HG02973 (cell line): Measurements from ENCODE around the gene KNTC1.
"Not testable (repeated sequence)": the region's sequence is repeated elsewhere in the genome, so short reads cannot be mapped to it uniquely, and the experiment has no call there.

Source experiments
- ATAC-seq: cut with Tn5 transposase; IDR thresholded peaks from one replicate; pipeline ENCODE4 v1.9.1; 2021; ENCODE audit warnings: moderate library complexity; ENCODE audit not compliant: unreplicated experiment

KNTC1 gene

DNA sequence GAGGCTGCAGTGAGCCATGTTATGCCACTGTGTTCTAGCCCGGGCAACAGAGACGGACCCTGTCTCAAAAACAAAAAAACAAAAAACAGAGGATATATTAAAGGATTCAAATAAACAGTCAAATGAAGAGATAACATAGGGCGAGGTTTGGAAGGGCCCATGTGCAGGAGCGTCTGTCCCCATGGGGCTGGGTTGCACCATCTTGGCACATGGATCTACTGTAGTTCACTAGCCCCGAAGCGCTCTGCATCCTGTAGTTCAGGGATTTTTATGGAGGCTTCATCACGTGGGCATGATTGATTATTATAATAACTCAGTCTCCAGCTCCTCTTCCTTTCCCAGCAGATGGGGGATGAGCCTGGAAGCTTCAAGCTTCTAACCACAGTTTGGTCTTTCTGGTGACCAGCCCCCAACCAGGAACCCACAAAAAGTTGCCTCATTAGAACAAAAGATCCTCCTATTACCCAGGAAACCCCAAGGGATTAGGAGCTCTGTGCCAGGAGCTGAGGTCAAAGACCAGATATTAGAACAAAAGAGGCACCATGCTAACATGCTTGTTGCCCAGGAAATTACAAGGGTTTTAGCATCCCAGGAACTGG lies 116.3 kb downstream of the KNTC1 start:
- ATAC-seq = no peak

- ATAC-seq = peak; percentile 78
Measured at GRCh38 chr12:122646517-122647217, 119.6 kb downstream of the KNTC1 start.

DNA sequence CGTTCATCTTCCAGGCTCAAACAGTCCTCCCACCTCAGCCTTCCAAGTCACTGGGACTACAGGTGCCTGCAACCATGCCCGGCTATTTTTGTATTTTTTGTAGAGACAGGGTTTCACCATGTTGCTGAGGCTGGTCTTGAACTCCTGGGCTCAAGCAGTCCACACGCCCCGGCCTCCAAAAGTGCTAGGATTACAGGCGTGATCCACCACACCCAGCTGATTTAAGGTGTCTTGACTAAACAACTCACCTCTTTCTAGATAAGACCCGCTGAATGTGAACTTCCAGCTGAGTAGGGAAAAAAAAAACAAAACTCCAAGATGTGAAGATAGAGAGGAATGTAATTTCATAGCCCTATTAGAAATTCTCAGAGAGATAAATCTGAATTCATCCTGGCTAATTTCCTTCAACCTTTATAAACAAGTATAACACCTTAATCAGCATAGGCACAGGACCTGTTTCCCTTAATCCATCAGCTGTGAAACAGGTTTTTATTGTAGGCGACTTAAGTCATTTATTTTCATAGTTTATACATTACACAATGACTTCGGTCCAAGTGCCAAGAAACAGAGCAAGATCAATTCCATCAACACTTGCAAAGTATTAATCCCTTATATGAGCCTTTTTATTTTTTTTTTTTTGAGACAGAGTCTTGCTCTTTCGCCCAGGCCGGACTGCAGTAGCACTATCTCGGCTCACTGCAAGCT lies 124.6 kb downstream of the KNTC1 start:
- no peak for ATAC-seq

DNA sequence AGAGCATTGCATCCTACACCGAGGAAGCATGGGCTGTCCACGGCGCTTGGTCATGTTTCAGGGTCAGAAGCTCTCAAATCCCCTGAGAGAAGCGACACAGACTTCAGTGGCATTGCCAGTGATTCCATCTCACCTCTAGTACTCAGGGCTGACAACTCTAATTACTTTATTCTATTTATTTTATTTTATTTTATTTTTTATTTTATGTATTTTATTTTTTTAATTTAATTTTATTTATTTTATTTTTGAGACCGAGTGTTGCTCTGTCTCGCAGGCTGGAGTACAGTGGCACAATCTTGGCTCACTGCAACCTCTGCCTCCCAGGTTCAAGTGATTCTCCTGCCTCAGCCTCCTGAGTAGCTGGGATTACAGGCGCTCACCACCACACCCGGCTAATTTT lies 126.2 kb downstream of the KNTC1 start:
- ATAC-seq = not testable (repeated sequence)

- ATAC-seq = no peak
Measured at GRCh38 chr12:122656298-122656697, 129.2 kb downstream of the KNTC1 start.

GRCh38 chr12:122659579-122659978 lies 132.5 kb downstream of the KNTC1 start:
- no peak for ATAC-seq

GRCh38 chr12:122661246-122661645 lies 134.2 kb downstream of the KNTC1 start:
- no peak for ATAC-seq

DNA sequence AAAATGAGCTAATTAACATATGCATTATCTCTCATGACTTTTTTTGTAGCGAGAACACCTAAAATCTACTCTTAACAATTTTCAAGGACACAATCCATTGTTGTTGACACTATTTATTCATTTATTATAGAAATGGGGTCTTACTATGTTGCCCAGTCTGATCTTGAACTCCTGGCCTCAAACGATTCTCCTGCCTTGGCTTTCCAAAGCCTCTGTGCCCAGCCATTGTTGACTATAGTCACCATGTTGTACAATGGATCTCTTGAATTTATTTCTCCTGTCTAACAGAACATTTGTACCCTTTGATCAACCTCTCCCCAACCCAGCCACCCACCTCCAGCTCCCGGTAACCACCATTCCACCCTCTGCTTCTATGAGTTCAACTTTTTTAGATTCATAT lies 134.9 kb downstream of the KNTC1 start:
- ATAC-seq = no peak

- ATAC-seq = no peak
Measured at GRCh38 chr12:122665349-122665748, 138.3 kb downstream of the KNTC1 start.

DNA sequence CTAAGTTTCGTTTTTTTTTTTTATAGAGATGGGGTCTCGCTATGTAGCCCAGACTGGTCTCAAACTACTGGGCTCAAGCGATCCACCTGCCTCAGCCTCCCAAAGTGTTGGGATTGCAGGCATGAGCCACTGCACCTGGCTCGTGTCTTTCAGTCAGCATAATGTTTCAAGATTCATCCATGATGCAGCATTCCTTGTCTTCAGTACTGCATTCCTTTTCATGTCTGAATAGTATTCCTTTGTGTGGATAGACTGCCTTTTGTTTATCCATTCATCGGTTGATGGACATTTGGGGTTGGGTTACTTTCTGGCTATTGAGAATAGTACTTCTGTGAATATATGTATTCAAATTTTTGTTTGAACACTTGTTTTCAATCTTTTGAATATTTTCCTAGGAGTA lies 138.7 kb downstream of the KNTC1 start:
- no peak for ATAC-seq

GRCh38 chr12:122668268-122668667 lies 141.2 kb downstream of the KNTC1 start:
- no peak for ATAC-seq

DNA sequence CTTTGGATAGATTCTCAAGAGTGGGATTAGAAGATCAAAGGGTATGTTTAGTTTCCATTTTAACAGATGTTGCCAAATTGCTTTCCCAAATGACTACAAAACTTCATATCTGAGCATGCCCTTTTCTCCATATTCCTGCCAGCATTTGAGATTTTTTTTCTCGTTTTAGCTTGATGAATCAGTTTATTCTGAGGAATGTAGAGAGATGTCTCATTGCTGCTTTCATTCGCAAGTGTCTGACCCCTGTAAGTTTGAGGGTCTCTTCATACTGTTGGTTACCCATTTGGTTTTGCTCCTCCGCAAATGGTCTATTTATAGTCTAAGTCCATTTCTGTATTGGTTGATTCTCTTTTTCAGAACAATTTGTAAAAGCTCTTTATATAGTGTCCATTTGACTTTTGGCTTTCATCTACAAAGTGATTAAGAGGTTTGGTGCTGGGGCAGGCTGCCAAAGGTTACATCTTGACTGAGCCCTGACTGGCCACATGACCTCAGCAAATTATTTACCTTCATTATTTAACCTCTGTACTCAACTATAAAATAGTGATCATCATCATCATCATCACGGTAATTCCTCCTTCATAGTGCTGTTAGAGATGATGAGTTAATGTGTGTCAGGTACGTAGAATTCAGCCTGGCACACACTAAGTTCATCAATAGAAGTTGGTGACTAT lies 142.5 kb downstream of the KNTC1 start:
- no peak for ATAC-seq

DNA sequence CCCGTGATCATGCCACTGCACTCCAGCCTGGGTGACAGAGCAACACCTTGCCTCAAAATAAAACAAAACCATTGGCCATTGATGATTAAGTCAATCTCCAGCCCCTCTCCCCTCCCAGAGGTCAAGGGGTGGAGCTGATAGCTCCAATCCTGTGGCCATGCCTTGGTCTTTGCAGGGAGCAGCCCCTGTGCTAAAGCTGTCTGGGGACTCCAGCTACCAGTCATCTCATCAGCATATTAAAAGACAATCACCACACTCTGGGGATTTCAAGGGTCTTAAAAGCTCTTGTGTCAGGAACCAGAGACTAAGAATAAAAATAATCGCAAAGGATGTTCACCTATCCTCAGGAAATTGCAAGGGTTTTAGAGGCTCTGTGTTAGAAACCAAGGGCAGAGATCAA lies 145.5 kb downstream of the KNTC1 start:
- no peak for ATAC-seq
